Measurements from ENCODE around the gene SCAPER.

Gene SCAPER

DNA sequence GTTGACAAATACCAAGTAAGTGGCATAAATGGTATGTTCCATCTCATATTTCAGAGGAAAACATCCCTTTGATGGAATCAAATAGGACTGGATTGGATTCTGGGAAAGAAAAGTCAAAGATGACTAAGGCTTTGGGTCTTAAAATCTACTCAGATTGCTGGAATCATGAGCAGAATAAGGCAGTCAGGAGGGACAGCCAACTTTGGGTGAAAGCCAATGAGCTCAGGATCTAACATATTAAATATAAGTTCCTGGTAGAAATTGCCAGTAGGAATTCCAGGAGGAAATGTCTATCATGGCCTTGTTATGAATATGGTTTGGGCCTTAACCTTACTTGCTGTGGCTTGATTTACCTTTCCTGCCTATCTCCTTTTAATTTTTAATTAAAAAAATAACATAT, 513.3 kb downstream of the SCAPER start:
- TF ChIP-seq, protein P1, sequence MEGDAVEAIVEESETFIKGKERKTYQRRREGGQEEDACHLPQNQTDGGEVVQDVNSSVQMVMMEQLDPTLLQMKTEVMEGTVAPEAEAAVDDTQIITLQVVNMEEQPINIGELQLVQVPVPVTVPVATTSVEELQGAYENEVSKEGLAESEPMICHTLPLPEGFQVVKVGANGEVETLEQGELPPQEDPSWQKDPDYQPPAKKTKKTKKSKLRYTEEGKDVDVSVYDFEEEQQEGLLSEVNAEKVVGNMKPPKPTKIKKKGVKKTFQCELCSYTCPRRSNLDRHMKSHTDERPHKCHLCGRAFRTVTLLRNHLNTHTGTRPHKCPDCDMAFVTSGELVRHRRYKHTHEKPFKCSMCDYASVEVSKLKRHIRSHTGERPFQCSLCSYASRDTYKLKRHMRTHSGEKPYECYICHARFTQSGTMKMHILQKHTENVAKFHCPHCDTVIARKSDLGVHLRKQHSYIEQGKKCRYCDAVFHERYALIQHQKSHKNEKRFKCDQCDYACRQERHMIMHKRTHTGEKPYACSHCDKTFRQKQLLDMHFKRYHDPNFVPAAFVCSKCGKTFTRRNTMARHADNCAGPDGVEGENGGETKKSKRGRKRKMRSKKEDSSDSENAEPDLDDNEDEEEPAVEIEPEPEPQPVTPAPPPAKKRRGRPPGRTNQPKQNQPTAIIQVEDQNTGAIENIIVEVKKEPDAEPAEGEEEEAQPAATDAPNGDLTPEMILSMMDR (IDR thresholded peaks at IDR 0.05; ENCODE audit: low read length, missing control alignments) = no peak
- no peak overlapping the region for H3K4me3 ChIP-seq (replicated peaks; ENCODE audit: low read depth, low read length)
- DNase-seq (ENCODE audit: low read depth) = no peak

- H3K4me3 ChIP-seq (replicated peaks; ENCODE audit: low read depth, low read length) = no peak overlapping the region
- no peak for DNase-seq (ENCODE audit: low read depth)
- TF ChIP-seq, protein P1 (IDR thresholded peaks at IDR 0.05; ENCODE audit: low read length, missing control alignments) = no peak
Observed at GRCh38 chr15:76391309-76391708, 513.8 kb downstream of the SCAPER start.

- DNase-seq (ENCODE audit: low read depth) = no peak
- TF ChIP-seq, protein P1 (IDR thresholded peaks at IDR 0.05; ENCODE audit: low read length, missing control alignments) = no peak
- H3K4me3 ChIP-seq (replicated peaks; ENCODE audit: low read depth, low read length) = no peak overlapping the region
Observed at GRCh38 chr15:76390571-76390970, 514.6 kb downstream of the SCAPER start.

- TF ChIP-seq, protein P1 (IDR thresholded peaks at IDR 0.05; ENCODE audit: low read length, missing control alignments) = no peak
- no peak overlapping the region for H3K4me3 ChIP-seq (replicated peaks; ENCODE audit: low read depth, low read length)
- DNase-seq (ENCODE audit: low read depth) = no peak
Observed at GRCh38 chr15:76386926-76387325, 518.2 kb downstream of the SCAPER start.

GRCh38 chr15:76386178-76386577, 519.0 kb downstream of the SCAPER start:
- DNase-seq (ENCODE audit: low read depth) = no peak
- TF ChIP-seq, protein P1 (IDR thresholded peaks at IDR 0.05; ENCODE audit: low read length, missing control alignments) = no peak
- H3K4me3 ChIP-seq (replicated peaks; ENCODE audit: low read depth, low read length) = no peak overlapping the region

DNA sequence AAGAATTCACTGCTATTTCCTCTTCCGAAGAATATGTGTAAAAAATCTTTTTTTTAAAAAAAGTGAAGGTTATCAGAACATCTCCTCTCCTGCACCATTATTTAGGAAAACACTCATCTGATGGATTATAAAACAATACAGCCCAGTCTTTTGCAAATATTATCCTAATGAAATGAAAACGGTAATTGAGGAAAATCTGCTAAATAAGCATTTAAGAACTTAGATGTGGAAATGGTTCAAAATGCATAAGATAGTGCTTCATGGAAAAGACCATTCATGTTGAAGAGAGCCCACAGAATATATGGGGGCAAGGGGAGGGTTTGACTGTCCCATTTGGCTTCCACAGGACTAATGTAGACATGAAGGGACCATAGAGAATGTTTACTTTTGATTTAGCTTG, 520.7 kb downstream of the SCAPER start:
- TF ChIP-seq, protein P1 (IDR thresholded peaks at IDR 0.05; ENCODE audit: low read length, missing control alignments) = no peak
- no peak overlapping the region for H3K4me3 ChIP-seq (replicated peaks; ENCODE audit: low read depth, low read length)
- no peak for DNase-seq (ENCODE audit: low read depth)

DNA sequence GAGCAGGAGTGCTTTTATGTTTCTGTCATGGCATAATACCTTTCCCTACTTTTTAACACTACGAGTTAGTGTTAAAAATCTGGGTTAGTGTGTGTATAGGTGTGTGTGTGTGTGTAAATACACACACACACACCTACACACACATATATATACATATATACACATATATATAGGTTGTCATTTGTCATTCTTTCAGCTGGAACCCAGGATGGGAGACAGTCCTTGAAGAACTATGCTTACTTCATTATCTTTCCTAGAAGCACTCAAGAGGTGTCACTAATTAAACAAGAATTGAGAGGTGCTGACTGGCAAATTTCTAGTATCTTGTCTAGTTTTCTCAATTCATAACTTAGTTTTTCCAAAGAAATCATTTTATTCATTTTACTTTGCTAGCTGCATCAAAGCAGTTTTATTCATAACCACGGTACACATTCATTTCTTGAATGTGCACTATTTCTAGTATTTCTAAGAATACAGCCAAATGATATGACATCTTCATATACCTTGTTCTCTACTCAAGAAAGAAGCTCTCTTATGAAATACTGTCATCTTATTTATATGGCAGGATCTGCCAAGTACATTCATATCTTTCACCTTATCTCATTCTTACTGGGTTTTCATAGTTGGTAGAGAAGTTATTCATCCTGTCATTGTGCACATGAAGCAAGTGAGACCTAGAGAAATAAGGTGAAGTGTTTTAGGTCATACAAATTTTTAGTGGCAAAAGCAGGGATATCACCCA, 522.0 kb downstream of the SCAPER start:
- no peak overlapping the region for H3K4me3 ChIP-seq (replicated peaks; ENCODE audit: low read depth, low read length)
- no peak for DNase-seq (ENCODE audit: low read depth)
- TF ChIP-seq, protein P1 (IDR thresholded peaks at IDR 0.05; ENCODE audit: low read length, missing control alignments) = no peak

All from fibroblast of pulmonary artery (primary cell).